HG02885 (cell line): ENCODE data around the gene NDN.
"Not testable (repeated sequence)": the region's sequence is repeated elsewhere in the genome, so short reads cannot be mapped to it uniquely, and the experiment has no call there.

ENCODE experiments used
- ATAC-seq: cut with Tn5 transposase; IDR thresholded peaks from one replicate; pipeline ENCODE4 v1.9.1; 2021; ENCODE audit warnings: mild to moderate bottlenecking; ENCODE audit not compliant: unreplicated experiment, poor library complexity

Gene NDN

DNA sequence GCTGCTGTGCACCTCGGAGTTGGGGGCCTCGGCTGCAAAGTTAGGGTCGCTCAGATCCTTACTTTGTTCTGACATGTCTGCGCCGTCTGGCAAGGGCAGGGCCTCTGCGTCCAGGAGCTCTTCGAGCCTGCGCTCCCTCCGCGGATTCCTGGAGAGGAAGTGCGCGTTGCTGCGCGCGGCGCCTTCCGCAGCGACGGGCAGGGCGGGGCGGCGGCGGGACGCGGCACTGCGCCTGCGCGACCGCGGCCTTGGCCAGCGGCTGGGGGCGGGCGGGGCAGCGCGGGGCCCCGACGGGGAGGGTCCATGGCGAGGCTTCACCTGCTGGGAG lies at the start of gene NDN:
Gene NDN, minus strand, starts transcription at position 163 of the 328 bp plus-strand sequence. Its CDS starts 88 bp downstream, at position 75.
- no peak for ATAC-seq

GRCh38 chr15:23736033-23736673 lies 49.0 kb upstream of the NDN start:
- ATAC-seq: no peak

GRCh38 chr15:23734862-23735261 lies 47.8 kb upstream of the NDN start:
- no peak for ATAC-seq

DNA sequence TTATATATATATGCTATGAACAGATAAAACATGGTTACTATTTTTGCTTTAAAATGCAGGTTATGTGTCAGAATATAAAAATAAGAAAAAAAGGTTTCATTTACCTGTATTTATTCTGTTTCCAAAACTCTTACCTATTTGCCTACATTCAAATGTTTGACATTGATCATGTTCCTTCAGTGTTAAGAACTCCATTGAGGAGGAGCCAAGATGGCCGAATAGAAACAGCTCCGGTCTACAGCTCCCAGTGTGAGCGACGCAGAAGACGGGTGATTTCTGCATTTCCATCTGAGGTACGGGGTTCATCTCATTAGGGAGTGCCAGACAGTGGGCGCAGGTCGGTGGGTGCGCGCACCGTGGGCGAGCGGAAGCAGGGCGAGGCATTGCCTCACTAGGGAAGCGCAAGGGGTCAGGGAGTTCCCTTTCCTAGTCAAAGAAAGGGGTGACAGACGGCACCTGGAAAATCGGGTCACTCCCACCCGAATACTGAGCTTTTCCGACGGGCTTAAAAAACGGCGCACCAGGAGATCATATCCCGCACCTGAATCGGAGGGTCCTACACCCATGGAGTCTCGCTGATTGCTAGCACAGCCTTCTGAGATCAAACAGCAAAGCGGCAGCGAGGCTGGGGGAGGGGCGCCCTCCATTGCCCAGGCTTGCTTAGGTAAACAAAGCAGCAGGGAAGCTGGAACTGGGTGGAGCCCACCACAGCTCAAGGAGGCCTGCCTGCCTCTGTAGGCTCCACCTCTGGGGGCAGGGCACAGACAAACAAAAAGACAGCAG lies 27.0 kb upstream of the NDN start:
- ATAC-seq: not testable (repeated sequence)

DNA sequence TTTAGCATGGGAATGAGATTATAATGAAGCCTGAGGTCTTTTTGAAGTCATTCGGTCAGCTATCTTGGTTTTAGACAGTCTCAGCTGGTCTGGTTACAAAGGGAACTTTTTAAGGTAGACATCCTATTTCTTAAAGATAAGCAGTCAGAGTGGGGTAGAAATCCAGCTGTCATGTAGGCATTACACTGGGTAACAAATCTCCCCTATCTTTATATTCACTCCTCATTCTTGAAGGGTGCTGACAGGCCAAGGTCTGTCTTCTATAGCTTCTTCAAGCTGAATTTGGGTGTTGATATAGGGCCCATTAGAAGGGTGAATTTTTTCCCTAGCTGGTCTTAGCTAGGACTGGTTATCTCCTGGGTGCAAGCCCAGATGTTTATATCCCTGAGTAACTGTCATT lies 21.2 kb upstream of the NDN start:
- ATAC-seq: no peak

DNA sequence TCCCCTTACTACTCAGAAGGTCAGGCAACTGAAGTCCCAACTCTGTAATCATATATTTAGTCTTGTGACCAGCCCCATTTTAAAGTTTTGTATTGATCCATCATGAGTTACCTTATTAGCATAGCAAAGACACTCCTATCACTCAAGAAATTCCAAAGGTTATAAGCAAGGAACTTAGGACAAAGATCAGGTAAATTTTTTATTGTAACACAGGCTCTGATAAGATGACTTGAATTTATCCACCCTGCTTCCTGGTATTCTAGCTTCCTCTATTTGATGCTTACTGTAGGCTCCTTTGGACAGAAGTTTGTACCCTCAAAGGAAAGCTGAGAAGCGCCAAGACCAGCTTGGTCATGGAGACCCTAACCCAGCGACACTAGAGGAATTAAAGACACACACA lies 8.2 kb upstream of the NDN start:
- ATAC-seq: no peak

GRCh38 chr15:23694592-23694991 lies 7.5 kb upstream of the NDN start:
- no peak for ATAC-seq

DNA sequence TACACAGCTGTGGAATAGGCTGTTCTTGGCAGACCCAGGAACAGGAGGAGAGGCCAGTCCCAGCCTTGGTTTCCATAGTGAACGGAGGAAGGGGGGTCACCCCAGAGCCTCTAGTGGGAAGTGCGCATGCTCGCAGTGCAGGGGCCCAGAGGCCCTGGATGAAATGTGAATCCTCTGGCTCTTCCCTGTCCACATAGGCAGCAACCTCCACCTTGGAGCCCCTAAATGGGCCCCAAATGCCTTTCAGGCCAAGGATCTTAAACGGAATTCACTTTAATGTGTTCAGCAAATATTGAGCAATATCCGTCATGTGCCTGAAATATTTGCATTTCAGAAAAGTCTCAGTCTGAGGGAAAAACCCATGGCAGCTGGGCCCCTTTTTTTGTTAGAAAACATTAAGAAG lies 3.3 kb upstream of the NDN start:
- no peak for ATAC-seq

DNA sequence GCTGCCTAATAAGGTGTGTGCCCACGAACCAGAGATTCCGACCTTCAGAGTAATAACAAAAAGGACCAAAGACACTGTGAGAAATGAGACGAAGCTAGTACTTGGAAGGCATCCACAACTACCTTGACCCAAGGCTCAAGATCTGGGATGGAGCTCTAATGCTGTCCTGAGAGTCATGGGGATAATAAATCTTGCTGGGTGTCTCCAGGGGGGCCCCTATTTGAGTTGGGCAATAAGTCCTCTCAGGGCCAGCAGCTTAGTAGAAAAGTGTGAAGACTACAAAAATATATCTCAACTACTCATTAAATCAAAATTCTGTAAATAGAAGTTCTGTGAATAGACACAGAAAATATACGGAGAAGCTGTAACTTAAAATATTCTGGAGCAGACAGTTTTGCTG lies 2.9 kb upstream of the NDN start:
- ATAC-seq: no peak

DNA sequence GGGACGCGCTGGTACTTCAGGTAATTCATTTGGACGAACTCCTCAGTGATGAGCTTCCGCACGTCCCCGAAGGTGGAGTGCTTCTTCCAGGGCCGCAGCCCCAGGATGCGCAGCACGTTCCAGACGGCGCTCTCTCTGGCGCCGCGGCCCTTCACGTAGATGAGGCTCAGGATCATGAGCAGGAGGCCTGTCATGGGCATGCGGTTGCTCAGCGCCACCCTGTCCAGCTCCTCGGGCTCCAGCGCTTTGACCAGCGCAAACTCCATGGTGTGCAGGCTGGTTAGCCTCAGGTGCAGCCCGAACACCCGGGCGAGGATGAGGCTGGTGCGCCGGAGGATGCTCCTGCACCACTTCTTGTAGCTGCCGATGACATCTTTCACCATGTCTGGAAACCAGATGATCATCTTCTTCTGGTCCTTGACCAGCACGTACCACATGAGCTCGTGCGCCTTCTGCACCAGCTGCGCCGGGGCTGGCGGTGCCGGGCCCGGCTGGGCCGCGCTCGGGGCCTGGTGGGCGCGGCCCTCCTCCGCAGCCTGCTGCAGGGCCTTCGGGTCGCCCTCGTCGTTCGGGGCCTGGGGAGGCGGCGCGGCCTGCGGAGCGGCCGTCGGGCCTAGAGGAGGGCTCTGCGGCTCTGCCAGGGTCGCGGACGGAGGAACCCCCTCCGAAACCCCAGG lies 501 bp downstream of the NDN start:
- ATAC-seq: no peak

DNA sequence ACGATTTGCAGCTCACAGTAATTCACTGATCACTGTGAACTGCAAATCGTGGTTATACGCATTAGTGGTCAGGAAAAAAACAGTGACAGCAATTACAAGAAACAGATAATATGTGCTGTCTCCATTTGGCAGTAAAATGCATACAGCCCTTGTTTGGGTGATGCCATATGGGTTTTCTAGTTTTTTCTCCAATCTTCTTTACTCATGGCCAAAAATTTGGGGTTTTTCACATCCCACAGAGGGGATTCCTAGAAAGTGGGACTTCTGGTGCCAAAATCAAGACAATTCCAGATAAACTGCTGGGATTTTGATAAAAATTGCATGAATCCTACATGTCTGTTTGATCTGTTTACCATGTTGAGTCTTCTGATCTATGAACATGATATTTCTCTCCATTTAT lies 15.6 kb downstream of the NDN start:
- ATAC-seq: no peak

GRCh38 chr15:23670970-23671369 lies 16.1 kb downstream of the NDN start:
- ATAC-seq: no peak

DNA sequence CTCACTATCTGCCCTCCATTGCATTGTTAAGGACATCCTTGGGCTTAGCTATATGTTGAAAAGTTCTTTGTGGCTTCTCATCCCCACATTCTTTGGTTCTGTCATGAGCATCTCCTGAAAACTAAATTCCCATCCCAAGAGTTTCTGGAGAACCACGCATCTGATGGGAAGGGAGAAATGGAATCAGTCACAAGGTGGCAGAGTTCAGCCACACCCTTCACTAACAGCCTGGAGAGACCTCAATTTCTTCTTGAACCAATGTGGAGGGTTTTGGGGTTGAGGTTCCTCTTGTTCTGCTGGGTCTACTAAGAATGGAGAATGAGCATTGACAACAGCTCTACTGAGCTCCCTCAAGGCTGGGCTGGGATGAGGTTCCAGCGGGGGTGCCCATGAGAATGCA lies 23.9 kb downstream of the NDN start:
- ATAC-seq: no peak

DNA sequence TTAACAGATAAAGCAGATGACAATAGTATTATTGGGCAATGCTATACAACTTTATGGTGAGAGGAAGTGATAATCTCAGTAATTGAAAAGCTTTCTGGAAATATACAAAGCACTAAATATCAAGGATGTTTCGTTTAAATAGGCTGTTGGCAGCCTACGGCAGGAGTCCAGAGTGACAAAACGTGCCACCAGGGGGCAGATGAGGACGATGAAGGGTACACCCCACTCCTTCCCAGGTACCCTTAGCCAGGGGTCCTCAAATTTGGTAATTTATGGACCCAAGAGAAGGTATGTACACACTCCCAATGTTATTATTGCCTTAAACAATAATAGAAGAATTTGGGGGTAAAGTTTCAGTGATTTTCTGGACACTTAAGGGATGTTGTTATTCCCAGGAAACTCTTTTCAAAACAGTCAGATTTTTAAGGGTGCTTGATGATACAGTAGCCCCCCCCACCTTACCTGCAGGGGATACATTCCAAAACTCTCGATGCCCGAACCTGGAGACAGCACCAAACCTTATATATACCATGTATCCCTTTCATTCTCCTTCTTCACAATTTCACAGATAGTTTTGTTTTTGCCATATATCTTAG lies 38.1 kb downstream of the NDN start:
- ATAC-seq: no peak

DNA sequence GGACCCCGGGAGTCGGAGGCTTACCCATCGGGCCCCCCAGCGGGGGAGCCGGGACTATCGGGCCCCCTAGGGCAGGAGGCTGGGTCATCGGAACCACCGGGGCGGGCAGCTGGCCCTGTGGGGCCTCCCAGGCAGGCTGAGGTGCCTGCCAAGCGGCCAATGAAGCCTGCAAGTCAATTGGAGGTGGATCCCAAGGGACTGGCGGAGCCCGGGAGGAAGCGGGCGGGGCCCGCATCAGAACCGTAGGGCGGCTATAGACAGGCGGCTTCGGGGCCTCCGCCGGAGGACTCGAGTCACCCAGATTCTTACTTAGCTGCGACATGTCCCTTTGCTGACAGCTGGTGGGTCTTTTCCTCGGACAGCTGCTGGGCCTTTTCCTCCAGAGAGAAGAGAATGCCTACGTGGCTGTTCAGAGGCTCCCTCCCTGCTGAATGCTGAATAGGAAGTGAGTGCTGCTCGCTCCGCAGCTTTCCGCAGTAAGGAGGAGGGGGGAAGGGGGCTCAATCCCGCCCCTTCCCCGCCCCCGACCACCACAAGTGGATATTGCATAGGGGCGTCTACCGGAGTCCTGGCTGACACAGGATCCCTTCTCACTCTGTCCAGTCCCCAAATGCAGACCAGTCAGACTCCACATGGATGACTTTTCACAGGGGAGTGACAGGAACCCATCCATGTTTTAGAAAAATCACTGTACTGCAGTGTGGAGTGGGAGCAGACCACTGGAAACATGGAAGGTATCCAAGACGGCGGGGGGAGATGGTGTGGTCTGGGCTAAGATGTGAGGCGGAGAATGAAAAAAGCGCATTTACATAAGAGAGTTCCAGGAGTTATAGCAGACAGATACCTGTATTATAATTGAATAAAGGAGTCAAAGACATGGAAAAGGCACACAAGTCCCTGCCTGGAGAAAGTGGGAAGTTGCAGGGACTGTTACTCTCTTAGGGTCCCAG lies 39.4 kb downstream of the NDN start, which contains the start of gene MAGEL2:
Gene MAGEL2, minus strand, starts transcription at position 447 of the 950 bp plus-strand sequence. Its CDS starts 125 bp downstream, at position 322.
- ATAC-seq: no peak

- no peak for ATAC-seq
Observed at GRCh38 chr15:23647001-23647295, 40.2 kb downstream of the NDN start.

DNA sequence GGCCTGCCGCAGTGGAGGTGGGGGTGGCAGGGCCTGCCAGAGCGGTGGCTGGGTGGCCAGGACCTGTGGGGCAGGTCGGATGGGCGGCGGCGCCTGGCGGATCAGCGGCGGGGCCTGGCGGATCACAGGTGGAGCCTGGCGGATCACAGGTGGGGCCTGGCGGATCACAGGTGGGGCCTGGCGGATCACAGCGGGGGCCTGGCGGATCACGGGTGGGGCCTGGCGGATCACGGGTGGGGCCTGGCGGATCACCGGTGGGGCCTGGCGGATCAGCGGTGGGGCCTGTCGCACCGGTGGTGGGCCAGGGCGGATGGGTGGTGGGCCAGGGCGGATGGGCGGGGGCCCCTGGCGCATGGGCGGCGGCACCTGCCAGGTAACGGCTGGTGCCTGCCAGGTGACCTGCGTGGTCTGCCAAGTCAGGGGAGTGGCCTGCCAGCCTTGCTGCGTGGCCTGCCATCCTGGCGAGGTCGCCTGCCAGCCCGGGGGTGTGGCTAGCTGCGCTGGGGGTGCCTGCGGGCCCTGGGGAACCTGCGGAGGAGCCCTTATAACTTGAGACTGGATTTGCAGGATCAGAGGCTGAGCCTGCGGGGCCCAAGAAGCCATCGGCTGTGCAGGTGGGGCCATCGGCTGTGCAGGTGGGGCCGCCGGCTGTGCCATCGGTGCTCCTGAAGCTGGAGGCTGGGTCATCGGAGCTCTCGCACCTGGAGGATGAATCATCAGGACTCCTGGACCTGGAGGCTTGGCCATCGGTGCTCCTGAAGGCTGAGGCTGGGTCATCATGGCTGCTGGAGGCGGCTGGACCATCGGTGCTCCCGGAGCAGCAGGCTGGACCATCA lies 40.7 kb downstream of the NDN start:
- no peak for ATAC-seq

- no peak for ATAC-seq
Observed at GRCh38 chr15:23645371-23646164, 41.5 kb downstream of the NDN start.

DNA sequence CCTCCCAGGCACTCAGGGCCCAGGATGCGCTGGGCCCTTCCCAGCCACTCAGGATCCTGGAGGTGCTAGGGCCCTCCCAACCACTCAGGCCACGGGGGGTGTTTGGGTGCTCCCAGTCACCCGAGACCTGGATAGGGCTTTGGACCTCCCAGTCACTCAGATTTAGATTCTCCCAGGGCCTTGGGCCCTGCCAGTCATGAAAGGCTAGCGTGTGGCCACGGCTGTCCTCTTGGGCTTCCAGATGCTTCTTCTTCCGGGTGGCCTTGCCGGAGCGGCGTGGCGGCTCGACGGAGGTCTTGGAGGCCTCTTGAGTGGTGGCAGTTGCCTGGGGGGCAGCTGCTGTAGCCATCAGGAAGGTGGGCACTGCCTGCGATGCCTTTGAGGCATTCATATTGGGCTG lies 42.3 kb downstream of the NDN start:
- no peak for ATAC-seq
